DOHH2 (cell line): ENCODE results near the gene MACF1.

Experiments
- H3F3A ChIP-seq: fragments of 200-600 bp; sonication (generic), shearing (Covaris generic); 2 replicates; pipeline ENCODE4 v1.6.0; 2016; ENCODE audit warnings: antibody characterized with exemption, mild to moderate bottlenecking; ENCODE audit not compliant: control insufficient read depth, insufficient read depth
- H3K27ac ChIP-seq: fragments of 200-600 bp; sonication (generic); 2 replicates; pipeline ENCODE4 v1.5.1; 2014; ENCODE audit warnings: low read depth, mild to moderate bottlenecking, low read length, moderate library complexity
- H3K27me3 ChIP-seq: fragments of 200-600 bp; sonication (generic); 2 replicates; pipeline ENCODE4 v1.6.1; 2014; ENCODE audit warnings: mild to moderate bottlenecking, low read length, mixed read lengths; ENCODE audit not compliant: control insufficient read depth
- H3K36me3 ChIP-seq: fragments of 200-600 bp; sonication (generic); 2 replicates; pipeline ENCODE4 v1.6.1; 2014; ENCODE audit warnings: mild to moderate bottlenecking, low read length, moderate library complexity, mixed read lengths; ENCODE audit not compliant: control insufficient read depth
- H3K4me1 ChIP-seq: fragments of 200-600 bp; sonication (generic); 2 replicates; pipeline ENCODE4 v1.6.1; 2014; ENCODE audit warnings: mild to moderate bottlenecking, low read length, mixed read lengths; ENCODE audit not compliant: control insufficient read depth
- H3K4me2 ChIP-seq: fragments of 200-600 bp; sonication (generic); 2 replicates; pipeline ENCODE4 v1.6.0; 2014; ENCODE audit warnings: mild to moderate bottlenecking, low read length, moderate library complexity
- H3K4me3 ChIP-seq: fragments of 200-600 bp; sonication (generic); 2 replicates; pipeline ENCODE4 v1.5.1; 2014; ENCODE audit warnings: mild to moderate bottlenecking, low read length, mixed read lengths
- H3K79me2 ChIP-seq: fragments of 200-600 bp; sonication (generic); 2 replicates; pipeline ENCODE4 v1.6.1; 2014; ENCODE audit warnings: mild to moderate bottlenecking, low read length, mixed read lengths; ENCODE audit not compliant: control insufficient read depth
- H3K9me2 ChIP-seq: fragments of 200-600 bp; sonication (generic); replicated peaks from 2 replicates; pipeline ENCODE4 v1.6.1; 2014; ENCODE audit warnings: mild to moderate bottlenecking, low read length, mixed read lengths; ENCODE audit not compliant: control insufficient read depth
- H3K9me3 ChIP-seq: fragments of 200-600 bp; sonication (generic); 2 replicates; pipeline ENCODE4 v1.6.1; 2014; ENCODE audit warnings: antibody characterized with exemption, low read length, mixed read lengths; ENCODE audit not compliant: control insufficient read depth, insufficient read depth
- H4K20me1 ChIP-seq: fragments of 200-600 bp; sonication (generic); 2 replicates; pipeline ENCODE4 v1.6.0; 2014; ENCODE audit warnings: low read depth, mild to moderate bottlenecking, antibody characterized with exemption, low read length, moderate library complexity; ENCODE audit not compliant: control insufficient read depth, insufficient read depth
- CTCF ChIP-seq: fragments of 200-600 bp; sonication (generic); IDR thresholded peaks from one replicate; pipeline ENCODE4 v1.5.1; 2014; ENCODE audit warnings: antibody characterized with exemption, mild to moderate bottlenecking, low read depth, low read length; ENCODE audit not compliant: poor library complexity, severe bottlenecking
- EZH2phosphoT487 ChIP-seq: fragments of 200-600 bp; sonication (generic); IDR thresholded peaks from 2 replicates; pipeline ENCODE4 v1.6.1; 2017; ENCODE audit warnings: borderline replicate concordance, mild to moderate bottlenecking, antibody characterized with exemption, low read length, moderate library complexity, mixed read lengths

MACF1 gene

GRCh38 chr1:39452540-39452939 lies 248.0 kb downstream of the MACF1 start:
- Histone ChIP-seq H3K4me1 (no peaks in the 10 kb centered on the region), H3F3A (no peaks in the 10 kb centered on the region), H3K4me3 (no peak overlapping the region), H3K27ac (no peak overlapping the region), H3K79me2 (no peaks in the 10 kb centered on the region), H3K36me3 (peaks cover 65% of the 10 kb centered on the region), H3K27me3 (no peaks in the 10 kb centered on the region), H4K20me1 (no peaks in the 10 kb centered on the region), H3K9me2 (no peaks in the 10 kb centered on the region), H3K9me3 (no peaks in the 10 kb centered on the region), H3K4me2 (no peak overlapping the region)
- no peak for TF ChIP-seq CTCF
- TF ChIP-seq EZH2phosphoT487, result no peak

GRCh38 chr1:39453603-39454002 lies 249.1 kb downstream of the MACF1 start:
- no peaks in the 10 kb centered on the region for H3K9me2 ChIP-seq
- no peaks in the 10 kb centered on the region for H3K79me2 ChIP-seq
- H3K4me2 ChIP-seq, result no peak overlapping the region
- H3K36me3 ChIP-seq, result peaks cover 59% of the 10 kb centered on the region
- no peaks in the 10 kb centered on the region for H3K4me1 ChIP-seq
- no peaks in the 10 kb centered on the region for H3F3A ChIP-seq
- H3K4me3 ChIP-seq, result no peak overlapping the region
- TF ChIP-seq EZH2phosphoT487, result no peak
- no peaks in the 10 kb centered on the region for H3K9me3 ChIP-seq
- H3K27me3 ChIP-seq, result no peaks in the 10 kb centered on the region
- H3K27ac ChIP-seq, result no peak overlapping the region
- no peaks in the 10 kb centered on the region for H4K20me1 ChIP-seq

GRCh38 chr1:39458991-39459390 lies 254.5 kb downstream of the MACF1 start:
- TF ChIP-seq CTCF, result no peak
- no peak for TF ChIP-seq EZH2phosphoT487
- Histone ChIP-seq H3K36me3 (peaks cover 77% of the 10 kb centered on the region), H3K9me2 (no peaks in the 10 kb centered on the region), H3F3A (no peaks in the 10 kb centered on the region), H3K27me3 (no peaks in the 10 kb centered on the region), H3K4me1 (no peaks in the 10 kb centered on the region), H3K4me3 (no peak overlapping the region), H3K27ac (no peak overlapping the region), H4K20me1 (no peaks in the 10 kb centered on the region), H3K9me3 (no peaks in the 10 kb centered on the region), H3K4me2 (no peak overlapping the region), H3K79me2 (no peaks in the 10 kb centered on the region)

GRCh38 chr1:39462074-39462473 lies 257.6 kb downstream of the MACF1 start:
- no peaks in the 10 kb centered on the region for H4K20me1 ChIP-seq
- no peak overlapping the region for H3K27ac ChIP-seq
- H3K9me3 ChIP-seq, result no peaks in the 10 kb centered on the region
- H3K4me2 ChIP-seq, result no peak overlapping the region
- no peaks in the 10 kb centered on the region for H3K27me3 ChIP-seq
- H3F3A ChIP-seq, result no peaks in the 10 kb centered on the region
- H3K4me1 ChIP-seq, result no peaks in the 10 kb centered on the region
- no peaks in the 10 kb centered on the region for H3K79me2 ChIP-seq
- no peak for TF ChIP-seq EZH2phosphoT487
- no peak for TF ChIP-seq CTCF
- H3K36me3 ChIP-seq, result peaks cover 60% of the 10 kb centered on the region
- no peak overlapping the region for H3K4me3 ChIP-seq
- H3K9me2 ChIP-seq, result no peaks in the 10 kb centered on the region
